ENCODE measurements around the gene SMIM21. TPM values are rescaled to one million over a fixed set of nuclear protein-coding genes. Genes with fewer than 3 reads are reported as not detected.

The SMIM21 gene
- total RNA-seq, 1 donor from 2014 or later, result not detected

DNA sequence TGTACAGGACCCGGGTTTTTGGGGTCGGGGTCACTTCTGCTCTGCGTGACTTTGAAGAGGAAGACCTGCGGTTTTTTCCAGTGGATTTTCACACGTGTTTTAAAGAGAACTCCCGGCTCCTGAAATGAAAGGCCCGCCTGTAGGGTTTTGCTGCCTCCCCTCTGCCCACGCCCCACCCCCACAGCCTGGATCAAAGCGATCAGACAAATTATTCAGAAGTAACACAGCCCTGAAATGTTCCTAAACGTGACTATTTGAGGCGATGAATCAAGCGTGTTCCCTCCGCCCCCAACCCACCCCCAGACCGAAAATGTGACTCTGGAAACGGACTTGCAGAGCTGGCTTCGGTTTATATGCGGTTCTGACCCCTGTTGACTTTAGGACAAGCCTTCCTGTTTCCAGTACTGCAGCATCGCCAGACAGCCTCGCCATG lies 28.7 kb upstream of the SMIM21 start:
- TF ChIP-seq, protein P1, sequence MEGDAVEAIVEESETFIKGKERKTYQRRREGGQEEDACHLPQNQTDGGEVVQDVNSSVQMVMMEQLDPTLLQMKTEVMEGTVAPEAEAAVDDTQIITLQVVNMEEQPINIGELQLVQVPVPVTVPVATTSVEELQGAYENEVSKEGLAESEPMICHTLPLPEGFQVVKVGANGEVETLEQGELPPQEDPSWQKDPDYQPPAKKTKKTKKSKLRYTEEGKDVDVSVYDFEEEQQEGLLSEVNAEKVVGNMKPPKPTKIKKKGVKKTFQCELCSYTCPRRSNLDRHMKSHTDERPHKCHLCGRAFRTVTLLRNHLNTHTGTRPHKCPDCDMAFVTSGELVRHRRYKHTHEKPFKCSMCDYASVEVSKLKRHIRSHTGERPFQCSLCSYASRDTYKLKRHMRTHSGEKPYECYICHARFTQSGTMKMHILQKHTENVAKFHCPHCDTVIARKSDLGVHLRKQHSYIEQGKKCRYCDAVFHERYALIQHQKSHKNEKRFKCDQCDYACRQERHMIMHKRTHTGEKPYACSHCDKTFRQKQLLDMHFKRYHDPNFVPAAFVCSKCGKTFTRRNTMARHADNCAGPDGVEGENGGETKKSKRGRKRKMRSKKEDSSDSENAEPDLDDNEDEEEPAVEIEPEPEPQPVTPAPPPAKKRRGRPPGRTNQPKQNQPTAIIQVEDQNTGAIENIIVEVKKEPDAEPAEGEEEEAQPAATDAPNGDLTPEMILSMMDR (IDR thresholded peaks at IDR 0.05), result no peak
- no peak for DNase-seq (ENCODE audit: low spot score in 2 of 2)
- intact Hi-C loops (cut with DNase I), result no loop called here
- peak overlapping the region; percentile 52 to 67 for H3K4me3 ChIP-seq
- no peaks in the 10 kb centered on the region for H3K27me3 ChIP-seq
- H3K36me3 ChIP-seq, result no peaks in the 10 kb centered on the region
- H3K27ac ChIP-seq, result no peak overlapping the region
- H3K4me1 ChIP-seq, result peaks cover 0 to 3% of the 10 kb centered on the region in 2 donors
- no peaks in the 10 kb centered on the region for H3K9me3 ChIP-seq

DNA sequence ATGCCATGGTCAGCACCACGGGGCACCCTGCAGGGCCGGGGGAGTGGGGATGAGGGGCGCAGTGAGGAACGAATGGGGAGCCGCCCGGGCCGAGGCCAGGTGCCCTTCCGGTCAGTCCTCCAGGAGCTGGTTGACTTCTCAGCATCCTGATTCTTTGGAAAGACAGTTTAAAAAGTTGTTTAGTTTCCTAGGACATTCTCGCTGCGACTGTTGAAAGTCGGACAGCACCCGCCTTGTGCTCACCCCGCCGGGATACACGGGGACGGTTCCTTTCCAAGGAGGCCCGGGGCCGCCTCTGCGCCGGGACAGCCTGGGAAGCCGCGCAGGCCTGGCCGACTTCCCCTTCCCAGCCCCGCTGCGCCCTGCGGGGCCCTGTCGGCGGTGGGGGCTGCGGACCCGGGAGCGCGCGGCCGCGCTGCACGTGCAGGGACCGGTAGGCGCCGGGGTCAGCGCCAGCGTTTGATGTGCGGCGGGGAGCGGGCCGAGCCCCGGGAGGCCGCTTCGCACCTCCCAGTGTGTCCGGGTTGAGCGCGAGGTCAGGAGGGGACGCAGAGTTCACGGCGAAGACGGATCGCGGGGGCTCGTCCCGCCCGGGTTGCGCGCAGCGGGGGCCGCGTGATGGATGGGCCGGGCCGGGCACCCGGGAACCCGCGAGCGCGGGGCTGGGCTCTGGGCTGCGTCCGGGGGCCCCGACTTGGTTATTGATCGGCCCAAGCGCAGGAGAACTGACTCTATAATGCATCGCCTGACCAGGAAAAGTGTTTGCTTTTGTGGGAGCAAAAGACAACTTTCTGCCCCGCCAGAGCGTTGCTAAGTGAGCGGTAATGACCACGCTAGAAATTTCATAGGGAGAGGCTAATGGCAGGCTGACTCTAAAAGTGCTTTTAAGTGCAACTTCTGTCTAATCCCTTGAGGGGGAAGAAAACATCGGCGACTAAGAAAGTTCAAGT lies 28.0 kb upstream of the SMIM21 start:
- peak overlapping the region; percentile 52 to 67 for H3K4me3 ChIP-seq
- H3K27ac ChIP-seq, result no peak overlapping the region
- DNase-seq (ENCODE audit: low spot score in 2 of 2), result no peak
- intact Hi-C loops (cut with DNase I), result no loop called here
- no peaks in the 10 kb centered on the region for H3K27me3 ChIP-seq
- H3K4me1 ChIP-seq, result peaks cover 0 to 3% of the 10 kb centered on the region in 2 donors
- no peaks in the 10 kb centered on the region for H3K36me3 ChIP-seq
- H3K9me3 ChIP-seq, result no peaks in the 10 kb centered on the region
- TF ChIP-seq, protein P1 (IDR thresholded peaks at IDR 0.05), result no peak

DNA sequence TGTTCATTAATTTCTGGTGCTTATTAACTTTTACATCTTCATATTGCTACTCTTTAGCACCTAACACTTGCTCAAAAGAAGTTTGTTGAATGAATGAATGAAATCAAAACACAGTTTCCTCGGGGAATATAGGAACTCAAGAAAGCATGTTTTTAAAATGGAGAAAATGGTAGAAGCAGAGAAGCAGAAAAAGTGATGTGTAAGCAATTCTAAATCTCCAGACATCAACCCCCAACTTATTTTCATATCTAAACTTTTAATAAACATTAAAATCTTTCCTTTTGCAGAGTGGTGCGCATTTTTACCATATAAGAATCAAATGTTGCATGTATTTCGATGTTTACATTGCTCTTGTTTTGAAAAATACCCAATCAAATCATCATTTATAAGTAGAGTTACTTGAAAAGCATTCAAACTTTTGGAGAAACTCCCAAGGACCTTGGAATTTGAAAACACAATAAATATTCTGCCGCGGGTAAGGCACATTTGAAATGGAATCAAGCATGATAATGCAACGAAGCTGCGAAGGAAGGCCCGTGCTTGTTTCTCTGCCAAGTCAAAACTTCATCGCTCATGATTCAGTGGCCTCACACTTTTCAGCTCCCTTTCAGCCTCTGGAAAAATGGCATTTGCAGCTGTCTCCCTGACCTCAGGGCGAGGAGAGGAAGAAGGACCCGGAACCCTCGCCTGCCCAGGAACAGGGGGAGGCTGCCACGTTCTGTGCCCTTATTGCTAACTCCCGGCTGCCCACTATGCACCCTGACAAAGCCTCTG lies 26.7 kb upstream of the SMIM21 start:
- TF ChIP-seq, protein P1 (IDR thresholded peaks at IDR 0.05), result no peak
- DNase-seq (ENCODE audit: low spot score in 2 of 2), result no peak
- intact Hi-C loops (cut with DNase I), result no loop called here
- Histone ChIP-seq H3K27me3 (no peaks in the 10 kb centered on the region), H3K36me3 (no peaks in the 10 kb centered on the region), H3K9me3 (no peaks in the 10 kb centered on the region), H3K27ac (no peak overlapping the region), H3K4me1 (peaks cover 0 to 3% of the 10 kb centered on the region in 2 donors), H3K4me3 (no peak overlapping the region)

DNA sequence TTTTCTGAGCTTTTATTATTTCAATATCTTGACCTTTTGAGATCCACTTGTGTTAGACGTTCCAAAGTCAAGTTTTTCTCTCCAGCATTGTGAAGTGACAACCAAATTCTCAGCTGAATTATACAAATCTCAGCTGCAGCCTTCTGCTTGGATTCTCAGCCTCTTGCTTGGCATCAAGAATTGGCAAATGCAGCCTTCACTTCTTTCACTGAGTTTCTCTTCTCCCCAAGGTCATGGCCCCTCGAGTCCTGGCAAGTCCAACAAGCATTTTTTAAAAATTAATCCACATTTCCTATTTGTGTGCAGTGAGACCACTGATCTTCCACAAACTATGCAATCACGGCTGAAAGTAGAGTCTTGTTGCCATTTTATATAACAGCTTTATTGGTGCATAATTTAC lies 23.4 kb upstream of the SMIM21 start:
- Histone ChIP-seq H3K27ac (no peak overlapping the region), H3K4me3 (no peak overlapping the region), H3K27me3 (no peaks in the 10 kb centered on the region), H3K9me3 (no peaks in the 10 kb centered on the region), H3K36me3 (no peaks in the 10 kb centered on the region), H3K4me1 (peaks cover 0 to 3% of the 10 kb centered on the region in 2 donors)
- intact Hi-C loops (cut with DNase I), result no loop called here
- TF ChIP-seq, protein P1 (IDR thresholded peaks at IDR 0.05), result no peak
- DNase-seq (ENCODE audit: low spot score in 2 of 2), result no peak

DNA sequence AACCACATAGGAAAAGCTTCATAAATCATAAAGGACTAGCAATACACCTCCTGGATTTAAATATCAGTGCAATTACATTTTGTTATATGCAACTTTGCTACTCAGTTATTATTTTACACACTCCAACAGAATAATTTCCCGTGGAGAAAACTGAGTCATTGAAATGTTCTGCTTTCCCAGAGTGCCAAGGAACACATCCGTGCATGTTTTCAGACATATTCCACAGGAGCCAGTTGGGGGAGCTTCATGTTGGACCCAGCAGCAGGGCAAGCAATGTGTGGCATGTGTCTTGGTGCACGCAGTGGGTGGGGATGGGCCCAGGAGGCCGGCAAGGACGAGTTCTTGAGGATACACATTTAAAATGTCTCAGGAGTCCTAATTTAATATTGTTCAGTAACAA lies 14.4 kb upstream of the SMIM21 start:
- DNase-seq (ENCODE audit: low spot score in 2 of 2), result no peak
- TF ChIP-seq, protein P1 (IDR thresholded peaks at IDR 0.05), result no peak
- Histone ChIP-seq H3K27ac (no peak overlapping the region), H3K9me3 (no peaks in the 10 kb centered on the region), H3K36me3 (no peaks in the 10 kb centered on the region), H3K27me3 (no peaks in the 10 kb centered on the region), H3K4me3 (no peak overlapping the region), H3K4me1 (no peaks in the 10 kb centered on the region)
- intact Hi-C loops (cut with DNase I), result no loop called here
